ENCODE results near the gene GPR143.
"Not testable (repeated sequence)": the region's sequence is repeated elsewhere in the genome, so short reads cannot be mapped to it uniquely, and the experiment has no call there.

GPR143 gene

GRCh38 chrX:9765737-9766097 lies at the start of gene GPR143:
Gene GPR143 (minus strand): TSS chrX:9765847. CDS start chrX:9765817, 30 bp downstream.
- DNase-seq: no peak

GRCh38 chrX:9811086-9811485 lies 45.4 kb upstream of the GPR143 start:
- DNase-seq: not testable (repeated sequence)

- not testable (repeated sequence) for DNase-seq
Observed at GRCh38 chrX:9809876-9810275, 44.2 kb upstream of the GPR143 start.

GRCh38 chrX:9807355-9808182 lies 41.9 kb upstream of the GPR143 start:
- DNase-seq: no peak

DNA sequence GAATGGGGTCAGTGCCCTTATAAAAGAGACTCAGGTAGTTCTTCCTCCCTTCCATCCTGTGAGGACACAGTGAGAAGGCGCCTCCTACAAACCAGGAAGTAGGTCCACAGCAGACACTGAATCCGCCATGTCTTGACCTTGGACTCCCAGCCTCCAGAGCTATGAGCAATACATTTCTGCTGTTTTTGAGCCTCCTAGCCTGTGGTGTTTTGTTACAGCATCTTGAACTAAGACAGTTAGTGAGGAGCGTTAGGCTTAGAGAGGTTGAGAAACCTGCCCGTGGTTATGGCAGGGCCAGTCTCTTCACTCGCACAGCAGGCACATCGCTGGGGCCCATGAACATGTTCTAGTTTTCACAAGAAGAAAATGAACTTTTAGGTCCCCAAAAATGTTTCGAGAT lies 40.3 kb upstream of the GPR143 start:
- DNase-seq: no peak

GRCh38 chrX:9804444-9804843 lies 38.8 kb upstream of the GPR143 start:
- DNase-seq: no peak

DNA sequence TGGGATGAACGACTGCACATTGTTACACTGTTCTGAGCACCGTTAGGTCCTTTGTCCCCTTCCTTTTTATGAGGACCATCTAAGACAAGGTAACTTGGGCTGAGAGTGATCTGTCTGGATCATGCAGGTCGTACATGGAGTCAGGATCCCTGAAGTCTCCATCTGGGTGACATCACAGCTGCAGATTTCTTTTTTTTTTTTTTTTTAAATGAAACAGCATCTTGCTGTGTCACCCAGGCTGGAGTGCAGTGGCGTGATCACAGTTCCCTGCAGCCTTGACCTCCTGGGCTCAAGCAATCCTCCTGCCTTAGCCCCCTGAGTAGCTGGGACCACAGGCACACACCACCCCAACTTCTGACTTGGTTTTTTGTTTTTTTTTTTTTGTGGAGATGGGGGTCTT lies 37.1 kb upstream of the GPR143 start:
- no peak for DNase-seq

- no peak for DNase-seq
Observed at GRCh38 chrX:9797384-9798360, 32.0 kb upstream of the GPR143 start.

DNA sequence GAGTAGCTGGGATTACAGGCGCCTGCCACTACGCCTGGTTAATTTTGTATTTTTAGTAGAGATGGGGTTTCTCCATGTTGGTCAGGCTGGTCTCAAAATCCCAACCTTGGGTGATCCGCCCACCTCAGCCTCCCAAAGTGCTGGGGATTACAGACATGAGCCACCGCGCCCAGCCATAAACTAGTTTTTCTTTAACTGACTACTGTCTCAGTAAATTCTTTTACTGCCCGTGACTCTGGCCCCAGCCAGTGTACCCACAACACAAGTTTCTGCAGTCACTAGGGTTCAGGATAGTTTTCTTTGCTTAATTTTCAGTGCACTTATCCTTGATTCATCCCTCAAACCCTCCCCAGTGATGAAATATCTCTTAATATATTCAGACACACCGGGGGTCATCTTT lies 28.8 kb upstream of the GPR143 start:
- DNase-seq: no peak

DNA sequence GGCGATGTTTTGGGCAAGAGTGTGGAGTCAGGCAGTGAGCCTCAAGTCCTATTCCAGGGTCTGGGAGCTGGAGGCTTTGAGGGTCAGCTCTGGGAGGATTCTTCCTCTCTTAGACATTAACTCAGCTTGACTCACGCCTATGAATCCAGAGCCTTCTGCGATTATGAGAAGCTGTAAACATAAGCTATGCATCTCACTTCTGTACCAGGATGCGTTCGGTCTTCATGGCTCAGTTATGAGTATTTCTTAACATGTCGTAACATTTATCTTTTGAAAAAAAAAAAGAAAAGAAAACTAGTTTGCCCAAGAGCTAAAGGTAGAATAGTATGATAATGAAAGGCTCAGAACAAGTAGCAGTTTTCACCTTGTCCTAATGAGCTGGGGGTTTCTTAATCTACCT lies 25.2 kb upstream of the GPR143 start:
- no peak for DNase-seq

GRCh38 chrX:9789555-9789954 lies 23.9 kb upstream of the GPR143 start:
- DNase-seq: no peak

DNA sequence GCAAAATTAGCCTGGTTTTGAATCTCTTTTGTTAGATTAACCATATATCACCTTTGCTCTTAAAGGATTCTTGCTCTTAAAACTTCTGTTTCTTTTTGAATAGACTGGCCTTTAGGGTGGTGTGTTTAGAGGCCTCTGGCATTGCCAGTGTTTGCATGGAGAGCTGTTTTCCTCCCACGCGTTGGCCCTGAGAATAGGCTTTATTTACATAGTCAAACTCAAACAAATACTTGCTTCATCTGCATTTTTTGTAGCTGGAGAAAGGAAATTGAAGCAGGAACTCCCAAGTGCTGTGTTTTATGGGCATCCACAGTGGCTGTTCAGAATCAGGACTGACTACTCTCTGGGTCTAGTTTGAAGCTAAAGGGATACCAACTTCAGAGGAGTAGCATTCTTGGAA lies 23.3 kb upstream of the GPR143 start:
- DNase-seq: peak; percentile 50

DNA sequence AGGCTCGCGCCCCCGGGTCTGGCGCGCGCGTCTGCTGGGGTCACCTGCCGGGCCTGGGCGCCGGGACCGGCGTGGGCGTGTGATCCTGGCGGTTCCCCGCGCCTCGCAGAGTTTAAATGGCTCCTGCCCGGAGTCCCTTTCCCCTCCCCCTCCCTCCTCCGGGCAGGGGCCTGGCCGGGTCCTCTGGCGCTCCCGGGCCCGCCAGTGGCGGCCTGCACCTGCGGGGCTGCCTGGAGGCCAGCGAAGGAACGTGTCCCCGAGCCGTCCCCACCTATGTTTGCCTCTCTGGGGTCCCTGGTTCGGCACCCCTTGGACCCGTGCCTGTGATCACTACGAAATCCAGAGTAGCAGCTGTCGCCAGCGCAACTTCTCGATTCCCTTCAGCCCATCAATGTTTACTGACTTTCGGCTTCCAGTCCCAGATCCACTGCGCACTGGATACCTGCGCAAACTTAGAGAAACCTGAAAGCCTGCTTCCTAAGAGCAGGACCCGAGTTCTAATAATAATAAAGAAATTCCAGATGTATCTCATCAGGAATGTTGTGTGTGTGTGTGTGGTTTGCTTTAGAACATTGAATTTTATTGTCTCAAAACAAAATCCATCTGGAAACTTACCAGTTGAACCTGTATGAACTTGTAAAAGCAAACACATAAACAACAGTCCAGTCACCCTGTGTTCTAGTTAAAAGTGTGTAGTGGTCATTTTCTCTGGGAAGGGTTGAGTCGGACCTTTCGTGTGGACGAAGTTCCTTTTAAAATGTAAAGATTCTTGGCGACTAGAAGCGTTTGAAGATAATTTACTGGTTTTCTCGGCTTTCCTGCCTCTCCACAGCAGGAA lies 21.4 kb upstream of the GPR143 start:
- no peak for DNase-seq

DNA sequence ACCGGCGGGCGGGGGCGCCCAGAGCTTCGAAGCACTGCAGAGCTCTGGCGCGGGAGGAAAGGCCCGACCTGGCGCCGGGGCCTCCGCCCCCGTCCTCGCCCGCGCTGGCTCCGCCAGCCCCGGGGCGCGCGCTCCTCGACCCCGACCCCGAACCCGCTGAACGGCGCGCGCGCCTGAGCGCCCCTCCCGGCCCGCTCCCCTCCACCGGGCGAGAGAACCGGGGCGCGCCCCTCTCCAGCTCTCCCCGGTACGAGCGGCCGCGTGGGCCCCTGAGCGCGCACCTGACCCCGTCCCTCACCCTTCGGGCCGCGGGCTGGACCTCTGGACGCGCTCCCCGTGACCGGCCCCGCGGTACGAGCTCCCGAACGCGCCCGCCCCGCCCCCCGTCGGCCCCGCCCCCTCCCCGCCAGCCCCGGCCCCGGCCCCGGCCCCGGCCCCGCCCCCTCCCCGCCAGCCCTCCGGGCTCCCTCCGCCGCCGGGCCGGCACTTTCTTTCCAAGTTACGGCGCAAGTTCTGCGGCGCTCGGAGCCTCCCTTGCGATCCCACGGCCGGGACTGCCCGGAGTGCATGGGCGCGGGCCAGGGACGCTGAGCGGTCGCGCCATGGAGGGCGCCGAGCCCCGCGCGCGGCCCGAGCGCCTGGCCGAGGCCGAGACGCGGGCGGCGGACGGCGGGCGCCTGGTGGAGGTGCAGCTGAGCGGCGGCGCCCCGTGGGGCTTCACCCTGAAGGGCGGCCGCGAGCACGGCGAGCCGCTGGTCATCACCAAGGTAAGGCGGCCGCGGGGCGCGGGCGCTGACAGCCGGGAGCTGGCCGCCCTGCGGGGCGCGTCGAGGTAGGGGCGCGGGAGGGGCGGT lies 20.5 kb upstream of the GPR143 start, which contains the start of gene SHROOM2:
SHROOM2 (plus strand) TSS at position 486 of the 854 bp plus-strand sequence; CDS start at position 603, 117 bp downstream.
- DNase-seq: no peak

DNA sequence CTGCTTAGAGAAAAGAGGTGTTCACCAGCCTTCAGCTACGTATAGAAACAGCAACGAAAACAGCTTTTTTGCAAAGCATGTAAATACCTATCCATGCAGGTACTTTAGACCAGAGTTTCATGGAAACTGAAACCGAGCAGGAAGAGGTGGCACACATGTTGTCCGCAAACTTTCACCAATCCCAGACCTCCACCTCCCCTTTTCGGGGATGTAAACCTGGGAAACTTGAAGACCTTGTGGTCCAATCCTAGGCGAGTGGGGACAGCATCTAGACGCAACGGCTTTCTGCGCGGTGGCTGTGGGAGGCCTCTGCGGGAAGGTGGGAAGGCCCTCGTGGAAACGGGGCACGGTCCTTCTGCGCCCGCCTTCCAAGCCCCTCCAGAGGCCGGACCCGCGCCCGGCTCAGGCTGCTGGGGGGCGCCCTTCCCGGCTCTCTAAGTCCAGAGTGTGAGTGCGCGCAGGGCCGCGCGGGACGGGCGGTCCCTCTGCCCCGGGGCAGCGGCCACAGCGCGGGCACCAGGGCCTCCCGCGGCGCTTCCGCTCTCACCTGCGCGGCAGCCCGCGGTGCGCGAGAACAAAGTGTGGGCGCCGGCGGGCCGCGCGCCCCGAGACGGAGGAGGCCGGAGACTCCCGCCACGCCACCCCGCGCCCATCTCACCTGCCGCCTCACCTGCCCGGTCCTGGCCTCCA lies 19.8 kb upstream of the GPR143 start:
- no peak for DNase-seq

- DNase-seq: no peak
Observed at GRCh38 chrX:9784332-9784731, 18.7 kb upstream of the GPR143 start.

- no peak for DNase-seq
Observed at GRCh38 chrX:9781941-9782340, 16.3 kb upstream of the GPR143 start.

DNA sequence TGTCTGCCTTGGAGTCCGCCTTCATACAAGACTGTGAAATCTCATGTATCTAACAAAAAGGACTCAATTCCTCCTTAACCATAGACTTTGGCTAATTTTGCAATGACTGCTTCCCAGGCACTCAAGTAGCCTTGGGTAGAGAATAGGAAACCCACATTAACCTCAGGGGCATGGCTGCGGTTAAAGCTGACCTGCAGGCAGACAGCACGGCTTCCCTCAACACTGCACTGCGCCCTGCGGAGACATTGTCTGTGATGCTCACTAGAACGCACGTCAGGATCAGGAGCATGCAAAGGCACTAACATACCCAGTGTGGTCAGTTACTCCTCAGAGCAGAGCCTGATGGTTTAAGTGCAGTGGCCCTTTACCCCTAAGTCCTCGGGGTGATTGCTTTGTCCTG lies 10.3 kb upstream of the GPR143 start:
- no peak for DNase-seq

DNA sequence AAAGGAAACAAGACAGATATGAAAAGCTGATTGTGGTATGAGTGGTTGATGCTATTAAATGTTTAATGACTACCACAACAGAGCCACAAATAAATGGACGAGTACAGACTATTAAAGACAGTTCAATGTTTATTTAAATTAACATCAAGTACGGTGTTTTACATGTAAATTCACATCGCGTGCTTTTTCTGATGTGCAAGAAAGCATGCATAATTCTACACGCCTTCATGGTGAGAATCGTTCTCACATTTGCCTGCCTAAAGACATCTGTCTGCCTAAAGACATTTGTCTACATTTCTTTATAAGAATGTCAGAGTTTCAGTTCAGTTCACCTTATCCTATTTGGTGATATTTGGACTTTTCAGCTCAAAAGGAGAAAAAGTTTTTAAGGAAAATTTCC lies 7.3 kb upstream of the GPR143 start:
- DNase-seq: no peak

DNA sequence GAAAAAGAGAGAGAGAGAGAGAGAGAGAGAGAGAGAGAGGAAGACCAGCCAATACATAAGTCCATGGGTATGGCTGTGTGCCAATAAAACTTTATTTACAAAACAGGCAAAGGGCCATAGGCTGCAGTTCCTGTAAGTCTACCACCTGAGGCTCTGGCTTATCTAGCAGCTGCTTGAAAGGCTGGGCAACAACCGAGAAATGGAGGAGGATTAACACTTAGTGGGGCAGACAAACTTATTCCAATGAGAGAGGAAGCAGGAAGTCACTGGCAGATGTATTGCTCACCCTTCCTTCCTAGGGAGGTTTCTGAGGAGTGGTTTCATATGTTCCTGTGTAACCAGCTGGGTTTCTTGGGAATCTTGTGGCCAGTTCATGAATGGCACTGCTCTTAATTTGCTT lies 4.7 kb upstream of the GPR143 start:
- no peak for DNase-seq

GRCh38 chrX:9768321-9768839 lies 2.7 kb upstream of the GPR143 start:
- DNase-seq: not testable (repeated sequence)
